ENCODE data around the gene ST7L.

DNA sequence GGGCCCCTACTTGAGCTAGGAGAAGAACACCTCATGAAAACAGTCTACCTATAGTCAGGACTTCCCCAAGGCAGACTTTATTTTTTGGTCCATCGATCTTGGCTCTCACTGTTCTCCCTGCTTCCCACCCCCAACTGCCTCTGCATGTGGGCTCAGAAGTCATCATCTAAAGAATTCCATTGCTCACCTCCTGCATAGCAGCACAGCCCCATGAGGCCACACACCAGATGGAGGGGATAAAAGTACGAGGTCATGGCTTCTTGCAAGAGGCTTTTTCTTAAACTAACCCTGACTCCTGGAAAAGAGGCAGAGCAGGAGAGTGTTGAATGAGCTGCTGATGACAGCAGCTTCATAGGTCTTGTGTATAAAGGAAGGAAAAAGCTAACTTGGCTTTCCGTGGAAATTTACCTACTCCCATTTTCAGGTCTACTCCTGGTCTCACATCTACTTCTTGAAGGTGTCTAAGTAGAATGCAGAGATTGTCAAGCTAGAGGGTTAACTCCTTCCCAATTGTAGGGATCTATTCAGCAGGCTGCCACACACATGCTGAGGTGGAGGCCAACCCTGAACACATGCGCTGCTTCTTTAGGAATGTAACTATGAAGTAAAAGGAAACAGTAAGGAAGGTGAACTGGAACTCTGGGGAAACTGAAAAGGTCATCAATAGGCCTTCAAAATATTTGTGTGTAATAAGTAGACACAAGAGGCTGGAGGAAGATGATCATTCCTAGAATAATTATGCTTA is 91.5 kb downstream of the ST7L start:
- TF ChIP-seq, protein P1, sequence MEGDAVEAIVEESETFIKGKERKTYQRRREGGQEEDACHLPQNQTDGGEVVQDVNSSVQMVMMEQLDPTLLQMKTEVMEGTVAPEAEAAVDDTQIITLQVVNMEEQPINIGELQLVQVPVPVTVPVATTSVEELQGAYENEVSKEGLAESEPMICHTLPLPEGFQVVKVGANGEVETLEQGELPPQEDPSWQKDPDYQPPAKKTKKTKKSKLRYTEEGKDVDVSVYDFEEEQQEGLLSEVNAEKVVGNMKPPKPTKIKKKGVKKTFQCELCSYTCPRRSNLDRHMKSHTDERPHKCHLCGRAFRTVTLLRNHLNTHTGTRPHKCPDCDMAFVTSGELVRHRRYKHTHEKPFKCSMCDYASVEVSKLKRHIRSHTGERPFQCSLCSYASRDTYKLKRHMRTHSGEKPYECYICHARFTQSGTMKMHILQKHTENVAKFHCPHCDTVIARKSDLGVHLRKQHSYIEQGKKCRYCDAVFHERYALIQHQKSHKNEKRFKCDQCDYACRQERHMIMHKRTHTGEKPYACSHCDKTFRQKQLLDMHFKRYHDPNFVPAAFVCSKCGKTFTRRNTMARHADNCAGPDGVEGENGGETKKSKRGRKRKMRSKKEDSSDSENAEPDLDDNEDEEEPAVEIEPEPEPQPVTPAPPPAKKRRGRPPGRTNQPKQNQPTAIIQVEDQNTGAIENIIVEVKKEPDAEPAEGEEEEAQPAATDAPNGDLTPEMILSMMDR (conservative IDR thresholded peaks at IDR 0.05; ENCODE audit: low read depth, low read length) = no peak
- TF ChIP-seq POLR2A (IDR thresholded peaks at IDR 0.05; ENCODE audit: low read depth, low read length) (no peak), BHLHE40 (IDR thresholded peaks at IDR 0.05; ENCODE audit: low read depth, low read length) (no peak), CEBPB (IDR thresholded peaks at IDR 0.05; ENCODE audit: low read depth, low read length) (no peak), RAD21 (IDR thresholded peaks at IDR 0.05; ENCODE audit: low read length) (no peak), FOS (IDR thresholded peaks at IDR 0.05; ENCODE audit: low read depth, low read length) (no peak), RCOR1 (IDR thresholded peaks at IDR 0.05; ENCODE audit: insufficient replicate concordance, low read length) (no peak), MXI1 (IDR thresholded peaks at IDR 0.05; ENCODE audit: borderline replicate concordance, low read depth, low read length) (no peak), MAFK (IDR thresholded peaks at IDR 0.05; ENCODE audit: low read depth, low read length) (no peak), SMC3 (IDR thresholded peaks at IDR 0.05; ENCODE audit: low read depth, low read length) (no peak), NFE2L2 (IDR thresholded peaks at IDR 0.05; ENCODE audit: low read depth, low read length) (no peak), RFX5 (IDR thresholded peaks at IDR 0.05; ENCODE audit: low read depth, low read length) (no peak)
- TF ChIP-seq, protein P2, sequence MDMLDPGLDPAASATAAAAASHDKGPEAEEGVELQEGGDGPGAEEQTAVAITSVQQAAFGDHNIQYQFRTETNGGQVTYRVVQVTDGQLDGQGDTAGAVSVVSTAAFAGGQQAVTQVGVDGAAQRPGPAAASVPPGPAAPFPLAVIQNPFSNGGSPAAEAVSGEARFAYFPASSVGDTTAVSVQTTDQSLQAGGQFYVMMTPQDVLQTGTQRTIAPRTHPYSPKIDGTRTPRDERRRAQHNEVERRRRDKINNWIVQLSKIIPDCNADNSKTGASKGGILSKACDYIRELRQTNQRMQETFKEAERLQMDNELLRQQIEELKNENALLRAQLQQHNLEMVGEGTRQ (IDR thresholded peaks at IDR 0.05; ENCODE audit: low read depth, low read length) = no peak

Measured in IMR-90 (cell line).